GM21723 (cell line): ENCODE measurements around the gene GPC3.

Experiments used
- ATAC-seq: cut with Tn5 transposase; IDR thresholded peaks from one replicate; pipeline ENCODE4 v1.9.1; 2021; ENCODE audit warnings: mild to moderate bottlenecking, moderate library complexity; ENCODE audit not compliant: unreplicated experiment

The GPC3 gene

DNA sequence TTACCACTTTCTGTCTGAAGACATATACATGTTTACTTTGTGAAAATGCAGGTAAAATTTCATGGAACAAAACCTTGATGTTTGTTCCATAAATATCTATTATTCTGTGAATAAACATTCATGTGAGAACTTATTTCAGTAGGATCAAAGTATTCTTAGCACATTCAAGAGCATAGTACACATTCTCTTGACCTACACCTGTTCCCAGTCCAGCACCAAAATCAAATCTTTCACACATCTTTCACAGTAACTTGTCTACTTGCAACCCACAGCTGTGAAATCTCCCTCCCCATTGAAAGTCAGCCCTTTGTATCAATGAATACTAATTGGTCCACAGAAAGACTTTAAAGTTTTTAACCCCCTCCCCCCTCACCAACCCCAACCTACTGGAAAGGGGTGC, 283.2 kb downstream of the GPC3 start:
- no peak for ATAC-seq

DNA sequence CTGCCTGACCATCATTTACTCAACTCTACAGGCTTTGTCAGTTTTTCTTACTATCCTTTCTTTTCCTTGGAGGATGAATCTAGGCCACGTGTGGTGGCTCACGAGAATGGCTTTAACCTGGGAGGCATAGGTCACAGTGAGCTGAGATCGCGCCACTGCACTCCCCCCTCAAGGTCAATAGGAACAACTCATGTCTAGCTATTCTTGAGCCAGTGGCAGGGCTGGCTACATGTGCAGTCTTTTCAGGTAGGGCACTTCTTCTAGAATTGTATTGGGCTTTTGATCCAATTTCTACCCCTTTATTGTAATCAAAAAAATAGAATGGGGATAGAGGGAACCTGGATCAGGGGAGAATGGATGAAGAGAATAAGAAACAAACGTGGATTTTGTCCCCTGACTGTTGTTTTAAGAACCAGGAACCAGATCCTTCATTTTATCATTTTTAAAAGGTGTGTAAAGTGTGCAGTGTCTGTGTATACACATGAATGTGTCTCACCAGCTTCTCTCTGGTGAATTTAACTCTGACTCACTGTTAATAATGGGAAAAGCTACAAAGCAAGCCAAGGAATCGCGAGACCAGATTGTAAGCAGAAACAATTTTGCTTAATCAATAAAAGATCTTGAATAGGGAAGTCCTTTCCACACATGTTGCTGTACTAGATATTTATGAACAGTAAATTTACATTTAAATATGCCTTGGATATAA, 286.2 kb downstream of the GPC3 start:
- ATAC-seq: no peak

DNA sequence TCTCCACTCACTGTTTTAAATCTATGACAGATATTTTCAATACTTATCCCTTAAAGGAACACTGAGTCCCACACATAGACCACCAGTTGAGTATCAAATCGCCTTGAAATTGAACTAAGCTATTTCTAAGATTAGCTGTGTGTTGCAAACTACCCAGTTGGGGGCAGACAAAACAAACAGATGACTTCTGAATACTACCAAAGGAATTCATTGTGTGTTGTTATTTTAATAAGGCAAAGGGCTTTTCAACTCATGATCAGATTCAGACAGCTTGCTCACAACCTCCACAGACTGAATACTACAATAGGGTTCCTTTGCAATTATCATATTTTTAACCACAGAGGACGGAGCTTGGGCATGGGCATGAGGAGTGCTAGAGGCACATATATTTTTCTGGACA, 287.1 kb downstream of the GPC3 start:
- ATAC-seq: no peak

DNA sequence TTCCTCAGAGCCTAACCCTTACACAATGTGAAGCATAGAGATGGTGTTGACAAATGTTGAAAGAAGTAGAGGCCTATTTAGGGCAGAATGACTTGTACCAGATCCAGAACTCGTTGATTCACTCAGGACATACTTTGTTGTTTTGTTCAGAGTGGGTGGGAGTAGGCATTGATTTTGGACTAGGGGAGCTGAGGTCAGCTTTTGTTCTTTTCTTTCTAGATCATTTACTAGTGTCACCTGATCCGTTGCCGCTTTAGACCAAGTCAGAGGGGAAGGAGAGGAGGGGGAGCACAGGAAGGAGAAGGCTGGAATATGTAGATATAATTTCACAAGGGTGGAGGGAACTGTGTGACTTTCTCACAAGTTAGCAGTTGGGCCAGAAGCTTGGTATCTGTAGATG, 287.7 kb downstream of the GPC3 start:
- ATAC-seq: no peak

DNA sequence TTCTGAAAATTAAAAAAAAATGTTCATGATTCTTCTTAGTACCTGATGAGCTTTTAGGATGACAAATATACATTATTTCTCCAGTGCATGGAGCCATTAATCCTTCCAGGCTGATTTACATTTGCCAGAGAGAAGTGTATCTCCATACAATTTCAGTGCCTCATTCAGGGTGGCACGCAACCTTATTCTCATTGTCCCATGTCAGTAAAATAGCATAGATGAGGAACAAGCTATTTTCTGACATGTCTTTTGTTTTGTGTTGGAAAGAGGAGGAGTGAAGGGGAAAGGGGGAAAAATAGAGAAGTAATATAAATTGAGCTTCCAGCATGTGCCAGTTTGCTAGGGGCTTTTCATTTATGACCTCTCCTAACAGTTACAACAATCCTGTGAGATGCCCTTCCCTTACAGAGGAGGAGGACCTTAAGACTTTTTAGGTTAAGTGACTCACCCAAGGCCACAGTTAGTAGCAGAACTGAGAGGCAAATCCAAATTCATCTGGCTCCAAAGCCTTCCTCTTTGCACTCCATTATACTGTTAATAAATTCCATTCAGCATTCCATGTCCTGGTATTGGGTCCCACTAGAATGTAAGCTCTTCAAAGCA, 295.3 kb downstream of the GPC3 start:
- no peak for ATAC-seq

DNA sequence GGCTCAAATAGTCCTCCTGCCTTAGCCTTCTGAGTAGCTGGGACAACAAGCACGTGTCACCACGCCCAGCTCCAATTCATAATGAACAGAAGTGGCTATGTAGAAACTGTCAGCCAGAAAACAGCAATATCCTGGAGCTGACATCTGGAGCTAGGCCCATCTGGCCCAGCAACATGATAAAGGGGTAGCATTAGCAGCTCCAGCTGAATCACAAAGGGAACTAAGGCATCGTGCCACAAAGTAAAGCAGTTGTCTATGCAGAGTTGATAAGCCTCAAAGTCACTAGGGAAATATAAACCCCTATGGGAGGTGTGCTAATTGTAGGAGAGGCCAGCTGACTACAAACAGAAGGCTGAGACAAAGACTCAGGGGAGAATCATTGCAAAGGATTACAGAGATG, 299.6 kb downstream of the GPC3 start:
- no peak for ATAC-seq

DNA sequence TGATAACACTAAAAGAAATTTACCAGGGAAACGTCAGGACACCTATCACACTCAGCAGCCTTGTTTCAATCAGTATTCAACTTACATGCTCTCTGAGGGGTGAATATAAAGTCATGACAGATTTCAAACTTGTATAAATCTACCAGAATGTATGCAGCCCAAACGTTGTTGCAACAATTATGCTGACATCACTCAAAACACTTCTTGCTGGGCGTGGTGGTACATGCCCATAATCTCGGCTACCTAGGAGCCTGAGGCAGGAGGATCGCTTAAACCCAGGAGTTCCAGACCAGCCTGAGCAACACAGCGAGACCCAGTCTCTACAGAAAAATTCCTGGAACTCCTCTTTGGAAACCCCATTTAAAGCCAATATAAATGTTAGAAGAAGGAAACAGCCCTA, 303.5 kb downstream of the GPC3 start:
- ATAC-seq: no peak

DNA sequence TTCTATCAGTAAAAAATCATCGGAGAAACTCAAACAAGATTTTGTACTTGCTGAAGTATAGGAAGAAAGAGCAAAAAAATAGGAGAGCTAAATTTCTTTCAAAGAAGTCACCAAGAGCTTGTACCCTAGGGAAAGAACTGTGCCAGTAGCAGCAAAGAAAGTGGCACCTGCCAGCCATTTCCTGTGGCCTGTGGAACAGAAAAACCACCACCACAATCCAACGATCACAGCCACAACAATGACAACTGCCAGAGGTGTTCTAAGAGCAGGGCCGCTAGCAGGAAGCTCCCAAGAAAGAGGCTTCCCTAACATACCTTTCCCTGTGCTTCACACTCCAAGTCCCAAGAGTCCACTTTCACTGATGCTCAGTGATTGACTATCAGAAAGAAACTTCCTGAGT, 304.0 kb downstream of the GPC3 start:
- no peak for ATAC-seq

DNA sequence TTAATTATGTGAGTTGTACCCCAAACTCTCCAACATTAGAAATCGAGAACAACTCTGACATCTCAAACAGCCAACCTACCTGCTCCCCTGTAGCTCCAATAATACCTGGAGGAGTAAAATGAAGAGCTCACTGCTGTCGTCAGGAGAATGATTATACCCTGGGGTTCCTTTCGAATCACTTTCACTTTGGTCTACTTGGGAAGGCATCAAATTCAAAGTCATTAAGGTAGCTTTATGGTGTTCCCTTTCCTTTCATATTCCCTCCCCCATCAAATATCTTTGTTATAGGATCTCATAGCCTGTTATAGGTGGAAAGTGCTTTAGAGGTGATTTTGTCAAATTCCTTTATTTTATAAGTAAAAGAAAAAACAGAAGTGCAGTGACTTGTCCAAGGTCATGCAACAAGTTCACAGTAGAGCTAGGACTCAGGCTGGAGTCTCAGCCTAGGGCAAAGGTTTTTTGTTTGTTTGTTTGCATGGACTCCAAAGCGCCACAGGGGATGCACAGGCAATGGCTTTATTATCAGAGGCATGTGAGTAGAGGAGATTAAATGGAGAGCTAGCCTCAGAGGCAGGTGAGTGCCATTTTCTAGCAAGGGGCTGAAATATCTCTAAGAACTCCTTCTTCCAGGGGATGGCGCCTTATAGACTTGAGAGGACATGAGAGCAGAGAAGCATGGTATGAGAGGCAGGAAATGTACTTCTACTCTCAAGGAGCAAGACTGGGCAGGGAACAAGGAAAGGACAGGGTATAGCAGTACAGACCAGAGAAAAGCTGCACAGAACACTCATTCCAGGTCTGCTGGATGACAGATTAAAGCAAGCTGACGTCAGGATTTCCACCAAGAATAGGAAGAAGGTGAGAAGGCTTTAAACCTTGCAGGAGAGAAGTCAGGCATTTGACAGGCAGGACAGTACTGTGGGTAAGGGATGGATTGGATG, 308.0 kb downstream of the GPC3 start:
- no peak for ATAC-seq

DNA sequence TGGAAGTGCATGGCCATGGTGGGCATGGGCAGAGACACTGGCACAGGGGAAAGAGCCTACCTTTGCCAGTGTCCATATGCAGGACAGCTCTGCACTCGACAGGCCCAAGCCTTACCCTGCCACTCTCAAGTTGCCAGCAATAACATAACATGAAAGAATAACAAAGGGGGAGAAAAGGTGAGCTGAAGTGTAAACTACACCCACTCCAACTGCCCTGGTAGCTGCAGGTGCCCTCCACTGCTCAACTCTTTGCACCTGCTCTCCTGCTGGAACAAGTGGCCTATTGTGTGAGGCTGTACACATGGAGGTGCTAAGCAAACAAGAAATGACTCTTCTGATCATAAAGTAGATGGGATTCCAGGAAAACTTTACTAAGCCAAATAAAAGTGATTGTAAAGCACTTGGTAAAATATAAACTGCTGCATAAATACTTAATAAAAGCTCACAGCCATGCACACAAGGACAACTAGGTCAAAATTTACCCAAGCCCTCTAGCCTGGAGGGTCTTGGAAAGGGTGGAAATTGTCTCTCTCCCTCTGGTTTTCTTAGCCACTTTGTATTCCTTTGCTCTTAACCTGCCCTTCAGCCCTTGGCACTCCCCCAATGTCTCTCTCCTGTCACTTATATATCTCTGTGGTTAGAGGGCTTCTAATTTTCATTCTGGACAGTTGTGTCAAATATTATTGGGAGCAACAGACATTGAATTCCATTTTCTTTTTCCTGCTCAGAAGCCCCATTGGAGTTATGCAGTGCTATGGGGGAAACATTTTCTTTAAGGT, 308.9 kb downstream of the GPC3 start:
- no peak for ATAC-seq

DNA sequence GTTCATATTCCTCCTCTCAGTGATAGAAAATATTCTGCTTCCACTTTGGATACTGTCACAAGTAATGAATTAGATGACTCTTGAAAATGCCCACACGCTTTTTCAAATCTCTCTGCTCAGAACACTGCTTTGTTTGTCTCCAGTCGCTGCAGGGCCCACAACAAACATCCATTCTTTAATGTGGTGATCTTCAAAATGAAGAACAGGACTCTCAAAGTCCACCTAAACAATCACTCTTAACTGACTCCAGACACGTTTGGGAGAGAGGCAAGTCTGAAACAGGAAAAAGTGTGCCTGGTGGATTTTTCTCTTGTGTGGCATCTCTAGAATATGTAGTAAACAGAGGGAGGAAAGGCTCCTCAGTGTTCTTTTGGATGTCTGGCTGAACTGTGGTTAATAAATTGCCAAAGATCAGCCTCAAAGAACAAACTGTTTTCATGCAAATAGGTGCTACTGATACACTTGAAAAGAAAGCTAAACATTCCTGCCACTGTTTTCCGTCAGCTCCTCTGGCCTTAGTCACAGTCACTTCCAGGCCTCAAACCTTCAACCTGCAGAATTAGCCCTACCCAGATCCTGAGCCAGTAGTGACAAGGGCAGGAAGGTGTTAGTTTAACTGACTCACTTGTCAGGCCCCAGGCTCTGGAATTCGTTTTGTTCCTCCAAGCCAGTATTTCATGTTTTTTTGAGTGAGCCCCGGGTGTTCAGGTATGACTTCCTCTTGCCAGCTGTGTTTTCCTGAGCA, 310.5 kb downstream of the GPC3 start:
- no peak for ATAC-seq

DNA sequence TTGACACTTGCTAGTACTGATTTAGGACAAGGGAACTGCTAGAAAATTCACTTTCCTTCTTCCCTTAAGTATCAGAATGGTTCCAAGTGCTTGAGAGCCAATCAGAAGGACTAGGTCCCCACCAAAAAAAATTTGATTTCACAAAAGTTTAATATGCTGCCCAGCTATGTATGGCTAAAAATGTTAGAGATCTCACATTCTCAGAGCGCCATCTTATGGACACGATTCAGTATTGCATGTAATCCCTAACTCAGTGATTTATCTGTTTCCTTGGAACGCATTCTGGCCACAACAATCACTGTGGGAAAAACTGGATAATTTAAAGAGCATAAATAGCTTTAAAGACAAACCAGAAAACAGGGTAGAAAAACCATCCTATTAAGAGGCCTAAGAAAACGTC, 315.0 kb downstream of the GPC3 start:
- no peak for ATAC-seq

DNA sequence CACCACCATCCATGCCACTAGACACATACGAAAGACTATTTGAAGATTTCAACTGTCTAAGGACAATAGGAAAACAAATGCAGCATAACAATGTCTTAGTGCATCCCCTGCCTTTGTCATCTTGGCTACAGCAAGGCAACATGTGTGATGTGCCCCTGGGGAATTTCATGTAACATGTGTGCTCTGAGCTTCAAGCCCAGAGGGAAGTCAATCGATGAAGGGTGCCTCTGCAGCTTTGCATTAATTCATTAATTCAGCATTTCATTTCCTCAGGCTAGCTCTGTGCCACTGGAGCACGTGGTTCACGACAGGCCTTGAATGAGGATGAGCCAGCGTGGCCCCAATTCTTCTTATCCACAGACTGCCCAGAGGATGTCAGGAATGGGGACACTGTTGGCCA, 316.2 kb downstream of the GPC3 start:
- no peak for ATAC-seq

DNA sequence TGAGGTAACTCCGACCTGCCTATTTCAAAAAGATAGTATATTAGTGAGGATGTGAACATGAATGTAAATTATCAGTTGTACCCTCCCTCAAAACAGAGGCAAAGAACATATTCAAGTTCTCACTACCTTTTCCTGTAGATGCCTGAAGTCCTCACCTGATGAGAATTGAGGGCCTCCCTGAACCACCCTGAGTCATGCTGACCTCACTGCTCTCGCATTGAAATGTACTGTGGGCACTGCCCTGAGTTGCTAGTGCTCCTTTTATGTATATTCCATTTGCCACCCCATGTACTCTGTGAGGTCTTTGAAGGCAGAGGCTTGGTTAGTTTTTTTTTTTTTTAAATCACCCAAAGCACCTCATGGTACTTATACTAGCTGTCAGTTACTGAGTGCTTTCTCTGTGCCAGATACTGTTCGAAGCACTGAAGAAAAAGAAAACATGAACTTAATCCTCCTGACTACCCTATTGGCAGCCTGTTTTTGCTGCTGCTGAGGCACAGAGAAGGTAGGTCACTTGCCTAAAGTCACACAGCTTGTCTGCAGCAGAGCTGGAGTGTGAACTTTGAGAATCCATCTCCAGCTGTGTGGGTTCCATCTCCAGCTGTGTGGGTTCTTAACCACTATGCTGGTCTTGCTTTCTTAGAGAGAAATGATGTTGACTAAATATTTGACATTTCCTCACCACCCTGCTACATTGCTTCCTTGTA, 317.0 kb downstream of the GPC3 start:
- no peak for ATAC-seq

DNA sequence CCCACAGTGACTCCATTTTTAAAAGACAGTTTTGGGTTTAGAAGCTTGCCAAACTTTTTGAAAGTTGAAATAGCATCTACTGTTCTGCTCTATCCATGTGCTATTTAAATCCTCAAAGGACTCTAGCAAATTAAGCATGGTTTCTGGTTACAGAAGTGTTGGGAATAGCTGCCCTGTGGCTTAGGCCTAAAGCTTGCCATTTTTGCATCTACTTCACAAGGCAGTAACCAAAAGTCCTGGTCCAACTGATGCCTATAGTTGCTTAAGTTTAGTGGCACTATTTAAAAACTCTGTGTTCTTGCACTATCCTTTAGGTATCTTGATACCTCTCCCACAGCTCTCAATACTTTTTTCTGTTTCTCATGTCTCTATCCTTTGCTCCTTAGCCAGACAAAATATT, 319.1 kb downstream of the GPC3 start:
- ATAC-seq: no peak

DNA sequence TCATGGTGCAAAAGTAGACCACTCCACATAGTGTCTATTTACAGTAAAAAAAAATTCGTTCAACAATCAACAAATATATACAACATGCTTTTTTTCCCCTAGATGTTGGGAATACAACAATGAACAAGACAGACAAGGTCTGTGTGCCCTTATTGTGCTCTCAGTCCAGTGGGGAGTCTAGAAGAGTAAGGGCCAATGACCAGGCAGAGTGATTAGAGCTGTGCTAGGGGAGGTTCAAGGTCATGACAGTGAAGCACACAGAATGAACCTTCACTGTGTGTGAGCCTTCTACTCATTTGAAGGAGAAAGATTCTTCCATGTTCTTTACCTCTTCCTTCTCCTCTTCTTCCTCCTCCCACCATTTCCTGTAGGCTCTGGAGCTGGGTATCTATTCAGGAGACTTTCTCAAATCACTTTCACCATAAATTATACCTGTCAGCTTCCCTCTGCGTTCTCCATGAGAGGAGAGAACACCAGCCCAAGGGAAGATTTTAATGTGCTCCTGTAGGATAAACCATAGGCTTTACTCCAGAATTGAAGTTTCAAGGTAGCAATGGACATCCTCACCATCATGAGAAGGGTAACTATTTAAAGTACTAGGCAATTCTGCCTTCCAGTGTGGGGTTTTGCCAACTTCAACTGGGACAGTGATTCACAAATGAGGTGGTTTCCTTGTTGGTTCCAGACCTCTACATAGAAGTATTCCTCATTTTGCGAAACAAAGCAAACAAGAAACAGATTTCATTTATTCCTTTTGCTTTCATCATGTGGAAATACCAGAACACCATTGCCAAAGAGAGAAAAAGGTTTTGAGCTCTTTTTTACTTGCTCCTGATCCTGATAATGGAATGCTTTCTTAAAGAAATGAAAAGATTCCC, 323.2 kb downstream of the GPC3 start:
- no peak for ATAC-seq

DNA sequence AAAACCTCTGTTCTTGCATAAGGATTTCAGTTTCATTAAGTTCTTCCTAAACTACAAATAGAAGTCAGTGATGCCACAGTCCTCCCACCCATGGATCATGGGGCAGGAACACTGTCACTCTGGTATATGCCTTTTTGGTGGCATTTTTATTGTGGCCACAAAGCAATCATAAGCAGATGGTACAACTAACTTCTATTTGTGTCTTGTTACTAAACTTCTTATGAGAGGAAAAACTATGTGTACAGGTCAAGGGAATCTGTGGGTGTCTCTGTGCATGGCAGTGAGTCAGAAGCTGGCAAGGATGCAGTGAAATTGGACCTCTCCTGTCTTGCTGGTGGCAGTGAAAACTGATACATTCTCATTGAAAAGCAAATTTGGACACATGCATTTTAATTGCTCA, 325.1 kb downstream of the GPC3 start:
- ATAC-seq: no peak

DNA sequence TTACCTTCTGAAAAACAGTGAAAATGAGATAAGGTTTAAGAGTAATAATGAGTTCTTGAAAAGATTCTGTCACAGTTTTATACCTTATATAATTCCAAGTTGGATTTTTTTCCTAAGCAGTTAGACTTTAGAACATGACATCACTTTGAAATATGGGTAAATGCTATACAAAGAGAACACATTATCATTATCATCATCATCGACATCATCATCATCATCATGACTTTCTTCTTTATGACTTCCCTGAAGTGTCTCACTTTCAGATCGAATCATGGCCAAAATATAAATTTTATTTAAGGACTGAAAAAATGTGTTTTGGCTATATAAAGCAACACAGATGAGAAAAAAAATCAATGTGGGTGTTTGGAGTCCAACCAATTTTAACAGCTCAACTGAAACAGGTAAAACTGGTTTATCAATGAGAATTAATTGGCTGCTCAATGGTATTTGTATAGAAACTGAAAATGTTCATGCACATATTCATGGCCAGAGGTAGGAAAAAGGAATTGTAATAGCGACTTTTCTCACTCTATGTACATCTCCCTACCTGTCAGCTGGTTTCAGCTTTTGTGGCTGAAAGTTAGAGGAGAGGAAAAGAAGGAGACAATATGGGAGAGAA, 327.0 kb downstream of the GPC3 start:
- ATAC-seq: no peak
